ENCODE results near the gene SHCBP1L.

The SHCBP1L gene

GRCh38 chr1:182952677-182953444, at the start of gene SHCBP1L:
TSS of gene SHCBP1L (minus strand) at chr1:182953166. CDS start at chr1:182953133, 33 bp downstream.
- POLR2A ChIA-PET, result no interaction called here
- CTCF ChIA-PET, result no interaction called here
- no peak for DNase-seq (ENCODE audit: extremely low spot score)
- TF ChIP-seq FOXK2 (IDR thresholded peaks at IDR 0.05), result no peak
- TF ChIP-seq PKNOX1 (IDR thresholded peaks at IDR 0.05), result no peak
- no peak for TF ChIP-seq BHLHE40 (IDR thresholded peaks at IDR 0.05; ENCODE audit: borderline replicate concordance)
- TF ChIP-seq NFRKB (IDR thresholded peaks at IDR 0.05), result no peak
- no peak for TF ChIP-seq LEF1 (IDR thresholded peaks at IDR 0.05; ENCODE audit: borderline replicate concordance)
- TF ChIP-seq HDGF (IDR thresholded peaks at IDR 0.05; ENCODE audit: borderline replicate concordance), result no peak
- TF ChIP-seq CTBP1 (IDR thresholded peaks at IDR 0.05; ENCODE audit: borderline replicate concordance), result no peak

GRCh38 chr1:183002267-183002666, 49.3 kb upstream of the SHCBP1L start:
- no peak for DNase-seq (ENCODE audit: extremely low spot score)
- POLR2A ChIA-PET, result no interaction called here
- CTCF ChIA-PET, result no interaction called here
- TF ChIP-seq BHLHE40 (IDR thresholded peaks at IDR 0.05; ENCODE audit: borderline replicate concordance), result no peak
- no peak for TF ChIP-seq ARNT (IDR thresholded peaks at IDR 0.05)
- no peak for TF ChIP-seq NFRKB (IDR thresholded peaks at IDR 0.05)
- TF ChIP-seq FOXA1 (IDR thresholded peaks at IDR 0.05), result no peak
- no peak for TF ChIP-seq CTBP1 (IDR thresholded peaks at IDR 0.05; ENCODE audit: borderline replicate concordance)
- no peak for TF ChIP-seq FOXM1 (IDR thresholded peaks at IDR 0.05; ENCODE audit: borderline replicate concordance)
- TF ChIP-seq PKNOX1 (IDR thresholded peaks at IDR 0.05), result no peak
- TF ChIP-seq L3MBTL2 (conservative IDR thresholded peaks at IDR 0.05), result no peak

- TF ChIP-seq FOXK2 (IDR thresholded peaks at IDR 0.05) (no peak), ARNT (IDR thresholded peaks at IDR 0.05) (no peak), PKNOX1 (IDR thresholded peaks at IDR 0.05) (no peak), SP1 (IDR thresholded peaks at IDR 0.05) (no peak), NFRKB (IDR thresholded peaks at IDR 0.05) (no peak), FOXA1 (IDR thresholded peaks at IDR 0.05) (no peak), BHLHE40 (IDR thresholded peaks at IDR 0.05; ENCODE audit: borderline replicate concordance) (no peak), ELF4 (IDR thresholded peaks at IDR 0.05) (no peak), TARDBP (IDR thresholded peaks at IDR 0.05) (no peak), CTBP1 (IDR thresholded peaks at IDR 0.05; ENCODE audit: borderline replicate concordance) (no peak), FOXM1 (IDR thresholded peaks at IDR 0.05; ENCODE audit: borderline replicate concordance) (no peak), SUZ12 (IDR thresholded peaks at IDR 0.05) (no peak), HDGF (IDR thresholded peaks at IDR 0.05; ENCODE audit: borderline replicate concordance) (no peak), L3MBTL2 (conservative IDR thresholded peaks at IDR 0.05) (no peak), LEF1 (IDR thresholded peaks at IDR 0.05; ENCODE audit: borderline replicate concordance) (no peak), ZNF384 (IDR thresholded peaks at IDR 0.05) (no peak)
- CTCF ChIA-PET, result no interaction called here
- no peak for DNase-seq (ENCODE audit: extremely low spot score)
- POLR2A ChIA-PET, result no interaction called here
Observed at GRCh38 chr1:183000167-183000962, 47.4 kb upstream of the SHCBP1L start.

GRCh38 chr1:182998482-182998881, 45.5 kb upstream of the SHCBP1L start:
- TF ChIP-seq SP1 (IDR thresholded peaks at IDR 0.05) (no peak), ARNT (IDR thresholded peaks at IDR 0.05) (no peak), L3MBTL2 (conservative IDR thresholded peaks at IDR 0.05) (no peak), SUZ12 (IDR thresholded peaks at IDR 0.05) (no peak), HDGF (IDR thresholded peaks at IDR 0.05; ENCODE audit: borderline replicate concordance) (no peak), FOXM1 (IDR thresholded peaks at IDR 0.05; ENCODE audit: borderline replicate concordance) (no peak), FOXA1 (IDR thresholded peaks at IDR 0.05) (no peak), ZNF384 (IDR thresholded peaks at IDR 0.05) (no peak), NFRKB (IDR thresholded peaks at IDR 0.05) (no peak), PKNOX1 (IDR thresholded peaks at IDR 0.05) (no peak), FOXK2 (IDR thresholded peaks at IDR 0.05) (no peak), TARDBP (IDR thresholded peaks at IDR 0.05) (no peak), LEF1 (IDR thresholded peaks at IDR 0.05; ENCODE audit: borderline replicate concordance) (no peak), CTBP1 (IDR thresholded peaks at IDR 0.05; ENCODE audit: borderline replicate concordance) (no peak), BHLHE40 (IDR thresholded peaks at IDR 0.05; ENCODE audit: borderline replicate concordance) (no peak)
- no peak for DNase-seq (ENCODE audit: extremely low spot score)
- CTCF ChIA-PET, result no interaction called here
- POLR2A ChIA-PET, result no interaction called here

- ChIA-PET CTCF (no interaction called here), POLR2A (no interaction called here)
- TF ChIP-seq ZNF384 (IDR thresholded peaks at IDR 0.05) (no peak), FOXA1 (IDR thresholded peaks at IDR 0.05) (no peak), ELF4 (IDR thresholded peaks at IDR 0.05) (no peak), ARNT (IDR thresholded peaks at IDR 0.05) (no peak), PKNOX1 (IDR thresholded peaks at IDR 0.05) (no peak), TARDBP (IDR thresholded peaks at IDR 0.05) (no peak), SP1 (IDR thresholded peaks at IDR 0.05) (no peak), L3MBTL2 (conservative IDR thresholded peaks at IDR 0.05) (no peak), BHLHE40 (IDR thresholded peaks at IDR 0.05; ENCODE audit: borderline replicate concordance) (no peak), LEF1 (IDR thresholded peaks at IDR 0.05; ENCODE audit: borderline replicate concordance) (no peak), NFRKB (IDR thresholded peaks at IDR 0.05) (no peak), CTBP1 (IDR thresholded peaks at IDR 0.05; ENCODE audit: borderline replicate concordance) (no peak), FOXM1 (IDR thresholded peaks at IDR 0.05; ENCODE audit: borderline replicate concordance) (no peak), FOXK2 (IDR thresholded peaks at IDR 0.05) (no peak), HDGF (IDR thresholded peaks at IDR 0.05; ENCODE audit: borderline replicate concordance) (no peak), SUZ12 (IDR thresholded peaks at IDR 0.05) (no peak)
- no peak for DNase-seq (ENCODE audit: extremely low spot score)
Observed at GRCh38 chr1:182996816-182997215, 43.9 kb upstream of the SHCBP1L start.

Data from HEK293T (cell line).